Measurements from ENCODE around the gene CT55. TPM values are rescaled to one million over a fixed set of nuclear protein-coding genes. Genes with fewer than 3 reads are reported as not detected.

Gene CT55
- total and polyA plus RNA-seq, 2 of the 8 experiments (the other 6 are each of a cell fraction or from before 2014, with no cell fraction given): 0.15 TPM; not detected in 1

GRCh38 chrX:135170468-135170867 is 730 bp downstream of the CT55 start:
- no peak for TF ChIP-seq TAF1 (IDR thresholded peaks at IDR 0.05; ENCODE audit: low read depth, low read length)
- no peak for TF ChIP-seq RAD21 (IDR thresholded peaks at IDR 0.05 in 1 of 2, conservative IDR thresholded peaks at IDR 0.05 in 1 of 2; ENCODE audit: low read depth in 2 of 2, low read length in 2 of 2)
- no peak for TF ChIP-seq JUND (IDR thresholded peaks at IDR 0.05; ENCODE audit: low read length)
- no peak for TF ChIP-seq JUN (IDR thresholded peaks at IDR 0.05; ENCODE audit: low read depth, low read length)
- TF ChIP-seq TCF12 (IDR thresholded peaks at IDR 0.05; ENCODE audit: low read depth, low read length): no peak
- TF ChIP-seq RBBP5 (IDR thresholded peaks at IDR 0.05; ENCODE audit: borderline replicate concordance, low read depth, low read length): no peak
- no peak for TF ChIP-seq BACH1 (IDR thresholded peaks at IDR 0.05; ENCODE audit: low read length)
- Histone ChIP-seq H2AK5ac (ENCODE audit: low read depth, low read length) (no peak overlapping the region), H3K4me1 (replicated peaks in 1 of 4; ENCODE audit: control insufficient read depth in 3 of 4, insufficient read depth in 4 of 4, low read length in 3 of 4) (no peaks in the 10 kb centered on the region), H3K14ac (ENCODE audit: insufficient read length) (no peak overlapping the region), H3K79me2 (ENCODE audit: control insufficient read depth in 1 of 2, insufficient read depth in 2 of 2, low read length in 2 of 2) (no peaks in the 10 kb centered on the region), H4K5ac (ENCODE audit: insufficient read length, low read depth, low read length) (no peak overlapping the region), H3K27me3 (replicated peaks in 1 of 4; ENCODE audit: control insufficient read depth in 3 of 4, extremely low read depth in 1 of 4, insufficient read depth in 3 of 4, low read length in 3 of 4) (no peaks in the 10 kb centered on the region), H3K9ac (replicated peaks in 1 of 4; ENCODE audit: extremely low read depth in 1 of 4, low read depth in 3 of 4, low read length in 3 of 4) (no peak overlapping the region), H3K56ac (replicated peaks; ENCODE audit: insufficient read length, low read depth, low read length) (no peak overlapping the region), H3K27ac (ENCODE audit: low read depth, low read length) (no peak overlapping the region), H2BK15ac (ENCODE audit: low read length) (no peak overlapping the region), H3K79me1 (ENCODE audit: low read depth, low read length) (no peaks in the 10 kb centered on the region), H2BK20ac (ENCODE audit: low read length) (no peak overlapping the region), H2BK120ac (replicated peaks; ENCODE audit: low read depth, low read length) (no peak overlapping the region), H3K18ac (ENCODE audit: extremely low read depth, low read length) (no peak overlapping the region), H4K8ac (ENCODE audit: extremely low read depth, insufficient read depth, low read length) (no peak overlapping the region), H3K23ac (ENCODE audit: insufficient read length) (no peak overlapping the region), H3K9me3 (ENCODE audit: insufficient read depth in 2 of 2, low read depth in 1 of 2, low read length in 1 of 2) (no peaks in the 10 kb centered on the region), H3K23me2 (ENCODE audit: low read depth, low read length) (no peaks in the 10 kb centered on the region), H2BK5ac (ENCODE audit: low read depth, low read length) (no peak overlapping the region), H4K20me1 (replicated peaks in 1 of 2; ENCODE audit: control insufficient read depth in 1 of 2, insufficient read depth in 2 of 2, low read length in 2 of 2) (no peaks in the 10 kb centered on the region), H3K4ac (replicated peaks; ENCODE audit: insufficient read length, low read depth, low read length) (no peak overlapping the region), H3K4me2 (ENCODE audit: insufficient read depth in 1 of 2, low read depth in 2 of 2, low read length in 2 of 2) (no peak overlapping the region), H2AFZ (ENCODE audit: low read length) (no peak overlapping the region), H4K91ac (replicated peaks; ENCODE audit: insufficient read length, low read length) (no peak overlapping the region), H3K36me3 (ENCODE audit: control insufficient read depth in 2 of 4, insufficient read depth in 4 of 4, low read length in 3 of 4) (no peaks in the 10 kb centered on the region), H2BK12ac (ENCODE audit: low read depth, low read length) (no peak overlapping the region), H3K4me3 (ENCODE audit: extremely low read depth in 1 of 4, insufficient read depth in 2 of 4, low read depth in 3 of 4, low read length in 4 of 4) (no peak overlapping the region)
- CTCF ChIA-PET (ENCODE audit: partially characterized antibody): no interaction called here
- DNase-seq (ENCODE audit: low read depth in 1 of 2, low spot score in 2 of 2) (no peak), FAIRE-seq (no peak)
- 90% methylated on average over 10 of the region's 10 CpGs; no CpG with 5 or more reads in 1 of the 2 experiments for WGBS, 2 experiments (ENCODE audit: extremely low coverage in 1 of 2, insufficient coverage in 1 of 2, insufficient read length in 1 of 2, insufficient replicate concordance in 2 of 2, low coverage in 1 of 2, low lambda C conversion rate in 2 of 2, missing lambda C conversion rate in 1 of 2)
- POLR2A ChIA-PET (ENCODE audit: partially characterized antibody): no interaction called here
